ENCODE measurements around the gene NR4A2. TPM values are rescaled to one million over a fixed set of nuclear protein-coding genes. Genes with fewer than 3 reads are reported as not detected.

The NR4A2 gene
- total and polyA plus RNA-seq, 2 donors (not counting 3 experiments of a cell fraction or from before 2014, with no cell fraction given) = 1.0 to 1.9 TPM

GRCh38 chr2:156327835-156328695 lies 4.5 kb downstream of the NR4A2 start:
- dilution Hi-C loops (cut with MboI; ENCODE audit: extremely low pct_ligation_motif_present, low sequenced_read_pairs) = no loop called here
- H3K79me2 ChIP-seq (ENCODE audit: control insufficient read depth, insufficient read depth, low read length) = no peaks in the 10 kb centered on the region
- no peak overlapping the region for H3K9ac ChIP-seq (replicated peaks; ENCODE audit: extremely low read depth, insufficient read depth, low read length)
- CTCF ChIA-PET = interaction anchor here (1.6 kb wide), 1 partner anchor 951 kb away, joined by 4 read pairs; no protein-coding TSS in a partner anchor
- no peak for DNase-seq (ENCODE audit: low read depth, low spot score)
- no peak overlapping the region for H2AFZ ChIP-seq (ENCODE audit: low read depth, low read length)
- no peaks in the 10 kb centered on the region for H4K20me1 ChIP-seq (replicated peaks; ENCODE audit: control insufficient read depth, extremely low read depth, insufficient read depth, low read length)
- H3K9me3 ChIP-seq (replicated peaks; ENCODE audit: control insufficient read depth, insufficient read depth, low read length) = no peaks in the 10 kb centered on the region
- POLR2A ChIA-PET = no interaction called here
- peaks cover 4% of the 10 kb centered on the region for H3K4me1 ChIP-seq (ENCODE audit: control insufficient read depth, extremely low read depth, insufficient read depth, low read length)
- peaks cover 20 to 22% of the 10 kb centered on the region in 2 experiments for H3K27me3 ChIP-seq (ENCODE audit: control insufficient read depth in 2 of 2, insufficient read depth in 2 of 2, low read length in 2 of 2)
- FAIRE-seq = no peak
- no peaks in the 10 kb centered on the region for H3K36me3 ChIP-seq (ENCODE audit: control insufficient read depth in 2 of 2, extremely low read depth in 1 of 2, insufficient read depth in 2 of 2, low read length in 2 of 2)
- H3K4me2 ChIP-seq (ENCODE audit: insufficient read depth, low read length) = no peak overlapping the region
- no peak overlapping the region for H3K4me3 ChIP-seq (replicated peaks in 1 of 3; ENCODE audit: insufficient read depth in 1 of 3, low read depth in 1 of 3, low read length in 3 of 3)
- intact Hi-C loops (cut with micrococcal nuclease) = no loop called here
- H3K27ac ChIP-seq (ENCODE audit: insufficient read depth, low read depth, low read length) = no peak overlapping the region
- no TSS peak for BruUV-seq (replicated peaks)
- TF ChIP-seq POLR2AphosphoS5 (IDR thresholded peaks at IDR 0.05; ENCODE audit: insufficient read depth, low read depth, low read length) = no peak
- TF ChIP-seq GATA2 (IDR thresholded peaks at IDR 0.05; ENCODE audit: insufficient read depth, insufficient read length, low read depth, low read length) = no peak
- no peak for TF ChIP-seq JUN (IDR thresholded peaks at IDR 0.05; ENCODE audit: borderline replicate concordance, insufficient read depth, insufficient read length, low read depth)
- TF ChIP-seq POLR2A (IDR thresholded peaks at IDR 0.05; ENCODE audit: low read depth, low read length) = no peak
- no peak for TF ChIP-seq CTCF (IDR thresholded peaks at IDR 0.05; ENCODE audit: extremely low read depth in 1 of 2, insufficient read depth in 1 of 2, low read depth in 1 of 2, low read length in 2 of 2)
- H3K9me1 ChIP-seq (replicated peaks; ENCODE audit: control insufficient read depth, extremely low read depth, insufficient read depth, low read length) = no peaks in the 10 kb centered on the region

Data from endothelial cell of umbilical vein (primary cell).